Vagina (tissue), 2 donors: ENCODE results near the gene LRMDA.

Source experiments
- POLR2AphosphoS5 ChIP-seq, 2 donors: sonication (generic); formaldehyde crosslinking; IDR thresholded peaks; one replicate each; pipeline ENCODE4 v1.9.0; 2017; ENCODE audit warnings: antibody characterized with exemption in 2 of 2, mild to moderate bottlenecking in 2 of 2, low read depth in 1 of 2; ENCODE audit not compliant: insufficient read depth in 1 of 2
- TF ChIP-seq, protein P1 (sequence below), 3 experiments: fragments of 450-650 bp in 2 of 3; fragments of 200-600 bp in 1 of 3; sonication (generic) in 1 of 3; IDR thresholded peaks; one replicate each; pipeline ENCODE4 v1.5.1; 2017 to 2019; ENCODE audit warnings: antibody characterized with exemption in 3 of 3, mild to moderate bottlenecking in 2 of 3, moderate library complexity in 2 of 3

GRCh38 chr10:75422913-75423312, 8.5 kb upstream of the LRMDA start:
- TF ChIP-seq, protein P1, sequence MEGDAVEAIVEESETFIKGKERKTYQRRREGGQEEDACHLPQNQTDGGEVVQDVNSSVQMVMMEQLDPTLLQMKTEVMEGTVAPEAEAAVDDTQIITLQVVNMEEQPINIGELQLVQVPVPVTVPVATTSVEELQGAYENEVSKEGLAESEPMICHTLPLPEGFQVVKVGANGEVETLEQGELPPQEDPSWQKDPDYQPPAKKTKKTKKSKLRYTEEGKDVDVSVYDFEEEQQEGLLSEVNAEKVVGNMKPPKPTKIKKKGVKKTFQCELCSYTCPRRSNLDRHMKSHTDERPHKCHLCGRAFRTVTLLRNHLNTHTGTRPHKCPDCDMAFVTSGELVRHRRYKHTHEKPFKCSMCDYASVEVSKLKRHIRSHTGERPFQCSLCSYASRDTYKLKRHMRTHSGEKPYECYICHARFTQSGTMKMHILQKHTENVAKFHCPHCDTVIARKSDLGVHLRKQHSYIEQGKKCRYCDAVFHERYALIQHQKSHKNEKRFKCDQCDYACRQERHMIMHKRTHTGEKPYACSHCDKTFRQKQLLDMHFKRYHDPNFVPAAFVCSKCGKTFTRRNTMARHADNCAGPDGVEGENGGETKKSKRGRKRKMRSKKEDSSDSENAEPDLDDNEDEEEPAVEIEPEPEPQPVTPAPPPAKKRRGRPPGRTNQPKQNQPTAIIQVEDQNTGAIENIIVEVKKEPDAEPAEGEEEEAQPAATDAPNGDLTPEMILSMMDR (IDR thresholded peaks at IDR 0.05): no peak
- TF ChIP-seq POLR2AphosphoS5 (IDR thresholded peaks at IDR 0.05; ENCODE audit: insufficient read depth in 1 of 2, low read depth in 1 of 2): no peak
